Measurements from ENCODE around the gene RSKR. TPM values are rescaled to one million over a fixed set of nuclear protein-coding genes. Genes with fewer than 3 reads are reported as not detected.

The RSKR gene
- total and polyA plus RNA-seq, 9 of the 15 experiments (the other 6 are each of a cell fraction or from before 2014, with no cell fraction given) = 1.4 to 42.3 (median 16.2) TPM

DNA sequence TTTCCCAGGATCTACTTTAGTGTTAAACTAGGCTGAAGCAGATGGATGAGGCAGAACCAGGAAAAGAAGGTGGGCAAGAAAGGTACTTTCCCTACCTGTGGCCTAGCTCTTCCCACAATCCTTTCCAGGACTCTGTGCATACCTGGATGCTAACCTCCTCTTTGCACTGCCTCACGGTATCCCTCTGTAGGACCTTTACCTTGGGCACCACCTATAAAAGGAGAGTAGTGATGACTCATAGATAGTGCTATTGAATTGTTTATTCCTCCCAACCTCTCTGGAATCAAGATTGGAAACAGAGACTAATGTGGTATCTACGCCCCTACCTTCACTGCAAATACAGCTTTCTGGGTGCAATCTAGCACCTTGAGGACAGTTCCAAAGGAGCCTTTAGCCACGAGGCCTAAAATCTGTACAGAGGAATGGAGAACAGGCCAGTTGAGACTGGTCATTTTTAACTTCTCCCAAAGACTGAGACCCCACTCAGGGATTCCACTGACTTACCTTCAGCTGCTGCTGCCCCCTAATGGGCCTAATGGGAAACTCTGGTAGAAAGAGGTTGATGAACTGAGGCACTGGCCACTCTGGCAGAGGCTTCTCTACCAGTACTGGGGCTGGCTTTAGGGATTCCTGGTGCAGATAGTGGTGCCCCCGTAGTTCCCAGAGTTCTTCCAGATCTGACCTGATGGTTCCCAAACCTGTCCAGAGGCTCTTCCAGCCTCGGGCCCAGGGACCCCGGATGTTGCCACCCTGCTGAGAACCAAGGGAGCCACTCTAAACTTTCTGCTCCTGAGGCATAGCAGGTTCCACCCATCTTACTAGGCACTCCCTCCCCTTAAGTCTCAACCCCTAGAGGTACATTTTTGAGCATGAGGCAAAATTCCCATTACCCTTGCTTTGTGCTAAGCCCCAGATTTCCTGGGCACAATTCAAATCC, 781 bp downstream of the RSKR start (continued):
- no peak for TF ChIP-seq HNRNPL (IDR thresholded peaks at IDR 0.05; ENCODE audit: low read depth, low read length)
- no peak for TF ChIP-seq CHCHD3 (CRISPR knock-in tag; IDR thresholded peaks at IDR 0.05)
- no peak for TF ChIP-seq ZNF3 (CRISPR knock-in tag; IDR thresholded peaks at IDR 0.05)
- peak; percentile 52; the same call in 1 of the 2 replicates for TF ChIP-seq STAG1 (CRISPR knock-in tag; IDR thresholded peaks at IDR 0.05; ENCODE audit: borderline replicate concordance)
- TF ChIP-seq SOX6 (IDR thresholded peaks at IDR 0.05) = no peak
- TF ChIP-seq, protein P1, sequence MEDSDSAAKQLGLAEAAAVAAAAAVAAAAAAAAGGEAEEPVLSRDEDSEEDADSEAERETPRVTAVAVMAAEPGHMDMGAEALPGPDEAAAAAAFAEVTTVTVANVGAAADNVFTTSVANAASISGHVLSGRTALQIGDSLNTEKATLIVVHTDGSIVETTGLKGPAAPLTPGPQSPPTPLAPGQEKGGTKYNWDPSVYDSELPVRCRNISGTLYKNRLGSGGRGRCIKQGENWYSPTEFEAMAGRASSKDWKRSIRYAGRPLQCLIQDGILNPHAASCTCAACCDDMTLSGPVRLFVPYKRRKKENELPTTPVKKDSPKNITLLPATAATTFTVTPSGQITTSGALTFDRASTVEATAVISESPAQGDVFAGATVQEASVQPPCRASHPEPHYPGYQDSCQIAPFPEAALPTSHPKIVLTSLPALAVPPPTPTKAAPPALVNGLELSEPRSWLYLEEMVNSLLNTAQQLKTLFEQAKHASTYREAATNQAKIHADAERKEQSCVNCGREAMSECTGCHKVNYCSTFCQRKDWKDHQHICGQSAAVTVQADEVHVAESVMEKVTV (CRISPR knock-in tag; IDR thresholded peaks at IDR 0.05) = peak; percentile 30; the same call in 1 of the 2 replicates
- TF ChIP-seq RBBP5 (IDR thresholded peaks at IDR 0.05; ENCODE audit: borderline replicate concordance, insufficient read depth, low read length, poor library complexity, severe bottlenecking) = no peak
- TF ChIP-seq ZNF76 (CRISPR knock-in tag; IDR thresholded peaks at IDR 0.05; ENCODE audit: borderline replicate concordance) = no peak
- TF ChIP-seq, protein P2, sequence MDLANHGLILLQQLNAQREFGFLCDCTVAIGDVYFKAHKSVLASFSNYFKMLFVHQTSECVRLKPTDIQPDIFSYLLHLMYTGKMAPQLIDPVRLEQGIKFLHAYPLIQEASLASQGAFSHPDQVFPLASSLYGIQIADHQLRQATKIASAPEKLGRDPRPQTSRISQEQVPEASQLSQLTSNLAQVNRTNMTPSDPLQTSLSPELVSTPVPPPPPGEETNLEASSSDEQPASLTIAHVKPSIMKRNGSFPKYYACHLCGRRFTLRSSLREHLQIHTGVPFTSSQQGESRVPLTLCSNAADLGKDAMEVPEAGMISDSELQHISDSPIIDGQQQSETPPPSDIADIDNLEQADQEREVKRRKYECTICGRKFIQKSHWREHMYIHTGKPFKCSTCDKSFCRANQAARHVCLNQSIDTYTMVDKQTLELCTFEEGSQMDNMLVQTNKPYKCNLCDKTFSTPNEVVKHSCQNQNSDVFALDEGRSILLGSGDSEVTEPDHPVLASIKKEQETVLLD (IDR thresholded peaks at IDR 0.05) = no peak
- TF ChIP-seq, protein P3, sequence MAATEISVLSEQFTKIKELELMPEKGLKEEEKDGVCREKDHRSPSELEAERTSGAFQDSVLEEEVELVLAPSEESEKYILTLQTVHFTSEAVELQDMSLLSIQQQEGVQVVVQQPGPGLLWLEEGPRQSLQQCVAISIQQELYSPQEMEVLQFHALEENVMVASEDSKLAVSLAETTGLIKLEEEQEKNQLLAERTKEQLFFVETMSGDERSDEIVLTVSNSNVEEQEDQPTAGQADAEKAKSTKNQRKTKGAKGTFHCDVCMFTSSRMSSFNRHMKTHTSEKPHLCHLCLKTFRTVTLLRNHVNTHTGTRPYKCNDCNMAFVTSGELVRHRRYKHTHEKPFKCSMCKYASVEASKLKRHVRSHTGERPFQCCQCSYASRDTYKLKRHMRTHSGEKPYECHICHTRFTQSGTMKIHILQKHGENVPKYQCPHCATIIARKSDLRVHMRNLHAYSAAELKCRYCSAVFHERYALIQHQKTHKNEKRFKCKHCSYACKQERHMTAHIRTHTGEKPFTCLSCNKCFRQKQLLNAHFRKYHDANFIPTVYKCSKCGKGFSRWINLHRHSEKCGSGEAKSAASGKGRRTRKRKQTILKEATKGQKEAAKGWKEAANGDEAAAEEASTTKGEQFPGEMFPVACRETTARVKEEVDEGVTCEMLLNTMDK (IDR thresholded peaks at IDR 0.05; ENCODE audit: borderline replicate concordance, insufficient read depth, low read depth, low read length, poor library complexity, severe bottlenecking) = peak; percentile 38
- no peak for TF ChIP-seq MBD2 (IDR thresholded peaks at IDR 0.05; ENCODE audit: borderline replicate concordance, low read depth)
- no peak for TF ChIP-seq PHF20 (IDR thresholded peaks at IDR 0.05; ENCODE audit: partially characterized antibody)
- no peak for TF ChIP-seq KLF6 (CRISPR knock-in tag; IDR thresholded peaks at IDR 0.05; ENCODE audit: borderline replicate concordance)
- TF ChIP-seq, protein P4, sequence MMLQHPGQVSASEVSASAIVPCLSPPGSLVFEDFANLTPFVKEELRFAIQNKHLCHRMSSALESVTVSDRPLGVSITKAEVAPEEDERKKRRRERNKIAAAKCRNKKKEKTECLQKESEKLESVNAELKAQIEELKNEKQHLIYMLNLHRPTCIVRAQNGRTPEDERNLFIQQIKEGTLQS (IDR thresholded peaks at IDR 0.05) = peak; percentile 45
- TF ChIP-seq, protein P4 (CRISPR knock-in tag; conservative IDR thresholded peaks at IDR 0.05) = no peak
- no peak for TF ChIP-seq ZNF324 (CRISPR knock-in tag; IDR thresholded peaks at IDR 0.05)
- no peak for TF ChIP-seq YY1 (IDR thresholded peaks at IDR 0.05; ENCODE audit: borderline replicate concordance in 1 of 3, control insufficient read depth in 1 of 3, extremely low read depth in 1 of 3, insufficient read depth in 3 of 3, insufficient read length in 1 of 3, insufficient replicate concordance in 2 of 3, low read depth in 1 of 3, low read length in 2 of 3)
- TF ChIP-seq MED1 (CRISPR knock-in tag; IDR thresholded peaks at IDR 0.05; ENCODE audit: borderline replicate concordance) = no peak

Data from K562 (cell line).